ENCODE results near the gene OPRD1.

- TF ChIP-seq, protein P1, sequence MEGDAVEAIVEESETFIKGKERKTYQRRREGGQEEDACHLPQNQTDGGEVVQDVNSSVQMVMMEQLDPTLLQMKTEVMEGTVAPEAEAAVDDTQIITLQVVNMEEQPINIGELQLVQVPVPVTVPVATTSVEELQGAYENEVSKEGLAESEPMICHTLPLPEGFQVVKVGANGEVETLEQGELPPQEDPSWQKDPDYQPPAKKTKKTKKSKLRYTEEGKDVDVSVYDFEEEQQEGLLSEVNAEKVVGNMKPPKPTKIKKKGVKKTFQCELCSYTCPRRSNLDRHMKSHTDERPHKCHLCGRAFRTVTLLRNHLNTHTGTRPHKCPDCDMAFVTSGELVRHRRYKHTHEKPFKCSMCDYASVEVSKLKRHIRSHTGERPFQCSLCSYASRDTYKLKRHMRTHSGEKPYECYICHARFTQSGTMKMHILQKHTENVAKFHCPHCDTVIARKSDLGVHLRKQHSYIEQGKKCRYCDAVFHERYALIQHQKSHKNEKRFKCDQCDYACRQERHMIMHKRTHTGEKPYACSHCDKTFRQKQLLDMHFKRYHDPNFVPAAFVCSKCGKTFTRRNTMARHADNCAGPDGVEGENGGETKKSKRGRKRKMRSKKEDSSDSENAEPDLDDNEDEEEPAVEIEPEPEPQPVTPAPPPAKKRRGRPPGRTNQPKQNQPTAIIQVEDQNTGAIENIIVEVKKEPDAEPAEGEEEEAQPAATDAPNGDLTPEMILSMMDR (IDR thresholded peaks at IDR 0.05; ENCODE audit: insufficient read depth, low read length, poor library complexity, severe bottlenecking) = no peak
- TF ChIP-seq EZH2phosphoT487 (conservative IDR thresholded peaks at IDR 0.05; ENCODE audit: low read length) = no peak
Observed at GRCh38 chr1:28889357-28889756, 77.4 kb downstream of the OPRD1 start.
